ENCODE results near the gene LCN2.

DNA sequence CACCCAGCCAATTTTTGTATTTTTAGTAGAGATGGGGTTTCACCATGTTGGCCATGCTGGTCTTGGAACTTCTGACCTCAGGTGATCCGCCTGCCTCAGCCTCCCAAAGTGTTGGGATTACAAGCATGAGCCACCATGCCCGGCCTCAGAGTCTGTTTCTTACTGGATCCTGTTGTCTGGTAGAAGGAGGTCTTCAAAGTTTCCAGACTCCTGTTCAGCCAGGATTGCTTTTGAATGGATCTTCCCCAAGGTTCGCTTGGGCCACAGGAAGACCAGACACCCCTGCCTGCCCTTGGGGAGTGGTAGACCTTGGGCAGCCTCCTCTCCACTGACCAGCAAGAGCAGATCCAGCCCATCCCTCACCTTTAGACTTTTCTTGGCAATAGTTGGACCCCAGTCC, 7.6 kb upstream of the LCN2 start:
- TF ChIP-seq TAF1 (IDR thresholded peaks at IDR 0.05; ENCODE audit: borderline replicate concordance, insufficient read depth, low read length), result no peak
- no peak for TF ChIP-seq POLR2AphosphoS5 (IDR thresholded peaks at IDR 0.05; ENCODE audit: low read depth, low read length)
- TF ChIP-seq, protein P1, sequence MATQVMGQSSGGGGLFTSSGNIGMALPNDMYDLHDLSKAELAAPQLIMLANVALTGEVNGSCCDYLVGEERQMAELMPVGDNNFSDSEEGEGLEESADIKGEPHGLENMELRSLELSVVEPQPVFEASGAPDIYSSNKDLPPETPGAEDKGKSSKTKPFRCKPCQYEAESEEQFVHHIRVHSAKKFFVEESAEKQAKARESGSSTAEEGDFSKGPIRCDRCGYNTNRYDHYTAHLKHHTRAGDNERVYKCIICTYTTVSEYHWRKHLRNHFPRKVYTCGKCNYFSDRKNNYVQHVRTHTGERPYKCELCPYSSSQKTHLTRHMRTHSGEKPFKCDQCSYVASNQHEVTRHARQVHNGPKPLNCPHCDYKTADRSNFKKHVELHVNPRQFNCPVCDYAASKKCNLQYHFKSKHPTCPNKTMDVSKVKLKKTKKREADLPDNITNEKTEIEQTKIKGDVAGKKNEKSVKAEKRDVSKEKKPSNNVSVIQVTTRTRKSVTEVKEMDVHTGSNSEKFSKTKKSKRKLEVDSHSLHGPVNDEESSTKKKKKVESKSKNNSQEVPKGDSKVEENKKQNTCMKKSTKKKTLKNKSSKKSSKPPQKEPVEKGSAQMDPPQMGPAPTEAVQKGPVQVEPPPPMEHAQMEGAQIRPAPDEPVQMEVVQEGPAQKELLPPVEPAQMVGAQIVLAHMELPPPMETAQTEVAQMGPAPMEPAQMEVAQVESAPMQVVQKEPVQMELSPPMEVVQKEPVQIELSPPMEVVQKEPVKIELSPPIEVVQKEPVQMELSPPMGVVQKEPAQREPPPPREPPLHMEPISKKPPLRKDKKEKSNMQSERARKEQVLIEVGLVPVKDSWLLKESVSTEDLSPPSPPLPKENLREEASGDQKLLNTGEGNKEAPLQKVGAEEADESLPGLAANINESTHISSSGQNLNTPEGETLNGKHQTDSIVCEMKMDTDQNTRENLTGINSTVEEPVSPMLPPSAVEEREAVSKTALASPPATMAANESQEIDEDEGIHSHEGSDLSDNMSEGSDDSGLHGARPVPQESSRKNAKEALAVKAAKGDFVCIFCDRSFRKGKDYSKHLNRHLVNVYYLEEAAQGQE (IDR thresholded peaks at IDR 0.05; ENCODE audit: insufficient read depth in 1 of 2, low read depth in 2 of 2, low read length in 2 of 2), result no peak
- no peak for TF ChIP-seq FOXP2 (optimal IDR thresholded peaks at IDR 0.05; ENCODE audit: borderline replicate concordance, extremely low read depth, extremely low read length, insufficient read depth)
